CD8-positive, alpha-beta memory T cell (primary cell): ENCODE results near the gene OVCH2. TPM values are rescaled to one million over a fixed set of nuclear protein-coding genes. Genes with fewer than 3 reads are reported as not detected.

Source experiments
- CTCF ChIA-PET: fragments of 350-600 bp; sonication (Branson Sonifier 250); formaldehyde crosslinking; loops from one replicate; lab custom pipeline; 2021; ENCODE audit warnings: antibody characterized with exemption; lab: Charles Lee
- POLR2A ChIA-PET: fragments of 350-600 bp; sonication (Branson Sonifier 250); formaldehyde crosslinking; loops from one replicate; lab custom pipeline; 2021; ENCODE audit warnings: antibody characterized with exemption; lab: Charles Lee
- DNase-seq, 5 donors: peaks; one replicate each; pipeline versions ENCODE4 v3.0.0 to v3.0.0-alpha.2; 2020 to 2022; ENCODE audit warnings: mixed read lengths in 1 of 5
- H3K27ac ChIP-seq: one replicate; pipeline ENCODE4 v1.7.0; 2013; ENCODE audit warnings: low read depth, mild to moderate bottlenecking, low read length, moderate library complexity
- H3K27me3 ChIP-seq: 2 replicates; pipeline ENCODE4 v1.7.0; 2013; ENCODE audit warnings: low read length, mild to moderate bottlenecking; ENCODE audit not compliant: insufficient read depth, poor library complexity, severe bottlenecking
- H3K36me3 ChIP-seq: 2 replicates; pipeline ENCODE4 v1.7.0; 2013; ENCODE audit warnings: mild to moderate bottlenecking, low read length, moderate library complexity; ENCODE audit not compliant: insufficient read depth
- H3K4me1 ChIP-seq: 2 replicates; pipeline ENCODE4 v1.7.0; 2013; ENCODE audit warnings: mild to moderate bottlenecking, low read length, moderate library complexity; ENCODE audit not compliant: insufficient read depth
- H3K4me3 ChIP-seq: 2 replicates; pipeline ENCODE4 v1.7.0; 2013; ENCODE audit warnings: mild to moderate bottlenecking, low read length
- H3K9me3 ChIP-seq: 2 replicates; pipeline ENCODE4 v1.7.0; 2013; ENCODE audit warnings: mild to moderate bottlenecking, low read length
- H3K27ac Mint-ChIP-seq, 8 donors: one replicate each; pipeline ENCODE4 v1.8.0; 2020 to 2021; ENCODE audit warnings: mixed read lengths in 8 of 8, mild to moderate bottlenecking in 6 of 8, inconsistent platforms in 3 of 8, moderate library complexity in 3 of 8
- H3K27me3 Mint-ChIP-seq, 2 donors: one replicate each; pipeline ENCODE4 v1.8.0; 2020 to 2021; ENCODE audit warnings: mixed read lengths in 2 of 2, mild to moderate bottlenecking in 1 of 2, moderate library complexity in 1 of 2
- H3K36me3 Mint-ChIP-seq, 3 donors: one replicate each; pipeline ENCODE4 v1.8.0; 2020 to 2021; ENCODE audit warnings: mixed read lengths in 3 of 3, inconsistent platforms in 1 of 3, mild to moderate bottlenecking in 1 of 3
- H3K4me1 Mint-ChIP-seq, 3 donors: one replicate each; pipeline ENCODE4 v1.8.0; 2020 to 2021; ENCODE audit warnings: mixed read lengths in 3 of 3, inconsistent platforms in 1 of 3, mild to moderate bottlenecking in 1 of 3
- H3K4me3 Mint-ChIP-seq, 7 donors: one replicate each; pipeline ENCODE4 v1.8.0; 2020 to 2021; ENCODE audit warnings: mixed read lengths in 7 of 7, mild to moderate bottlenecking in 6 of 7, moderate library complexity in 4 of 7, inconsistent platforms in 2 of 7
- H3K9me3 Mint-ChIP-seq, 5 donors: one replicate each; pipeline ENCODE4 v1.8.0; 2020 to 2022; ENCODE audit warnings: mixed read lengths in 5 of 5, mild to moderate bottlenecking in 3 of 5, moderate library complexity in 2 of 5, inconsistent platforms in 1 of 5
- polyA plus RNA-seq: library from polyadenylated mRNA; unstranded; fragments of 300-500 nt; fragmentation: Illumina TruSeq; gene quantifications from one replicate; pipeline ENCODE4 v1.2.3, GENCODE V29; 2021
- total RNA-seq, 2 experiments: library from RNA; stranded (reverse); gene quantifications; one replicate each; pipeline ENCODE4 v1.2.3, GENCODE V29; 2021

Gene OVCH2
- total and polyA plus RNA-seq, 3 experiments from 2014 or later, result not detected

- no peaks in the 10 kb centered on the region for H3K27me3 ChIP-seq
- no peak overlapping the region for H3K4me3 ChIP-seq
- POLR2A ChIA-PET, result no interaction called here
- peaks cover 0 to 21% (median 2%) of the 10 kb centered on the region in 3 donors for H3K36me3 Mint-ChIP-seq
- H3K4me3 Mint-ChIP-seq, result no peak overlapping the region
- no peak overlapping the region for H3K27ac Mint-ChIP-seq
- no peaks in the 10 kb centered on the region for H3K36me3 ChIP-seq
- peak in 2 of 5 donors; percentile 17 to 35 for DNase-seq
- no peaks in the 10 kb centered on the region for H3K9me3 Mint-ChIP-seq
- H3K9me3 ChIP-seq, result no peaks in the 10 kb centered on the region
- CTCF ChIA-PET, result interaction anchor here (1.3 to 1.9 kb wide), 3 partner anchors 144 to 329 kb away, joined by 3 to 16 read pairs (median 5); partner anchors contain the start of genes EIF3F and PPFIBP2
- H3K4me1 Mint-ChIP-seq, result no peaks in the 10 kb centered on the region
- no peak overlapping the region for H3K27ac ChIP-seq
- H3K27me3 Mint-ChIP-seq, result peaks cover 0 to 4% of the 10 kb centered on the region in 2 donors
- no peaks in the 10 kb centered on the region for H3K4me1 ChIP-seq
Measured at GRCh38 chr11:7657306-7658025, 48.8 kb downstream of the OVCH2 start.

GRCh38 chr11:7656704-7657103, 49.6 kb downstream of the OVCH2 start:
- peaks cover 0 to 29% (median 2%) of the 10 kb centered on the region in 3 donors for H3K36me3 Mint-ChIP-seq
- H3K9me3 Mint-ChIP-seq, result no peaks in the 10 kb centered on the region
- CTCF ChIA-PET, result interaction anchor here (0.8 to 1.9 kb wide), 4 partner anchors 8 to 330 kb away, joined by 3 to 16 read pairs (median 4); partner anchors contain the start of genes EIF3F and PPFIBP2
- H3K4me1 Mint-ChIP-seq, result no peaks in the 10 kb centered on the region
- no peak overlapping the region for H3K4me3 ChIP-seq
- no peak overlapping the region for H3K4me3 Mint-ChIP-seq
- no peak overlapping the region for H3K27ac ChIP-seq
- no peaks in the 10 kb centered on the region for H3K9me3 ChIP-seq
- no peaks in the 10 kb centered on the region for H3K4me1 ChIP-seq
- no peaks in the 10 kb centered on the region for H3K36me3 ChIP-seq
- no peak overlapping the region for H3K27ac Mint-ChIP-seq
- H3K27me3 Mint-ChIP-seq, result peaks cover 0 to 4% of the 10 kb centered on the region in 2 donors
- DNase-seq, result no peak
- H3K27me3 ChIP-seq, result no peaks in the 10 kb centered on the region
- POLR2A ChIA-PET, result no interaction called here

GRCh38 chr11:7655253-7656217, 50.7 kb downstream of the OVCH2 start:
- Histone ChIP-seq H3K9me3 (no peaks in the 10 kb centered on the region), H3K4me3 (no peak overlapping the region), H3K36me3 (no peaks in the 10 kb centered on the region), H3K27me3 (no peaks in the 10 kb centered on the region), H3K4me1 (no peaks in the 10 kb centered on the region), H3K27ac (no peak overlapping the region)
- ChIA-PET POLR2A (no interaction called here), CTCF (interaction anchor here (0.8 to 1.9 kb wide), 2 partner anchors 10 to 142 kb away, joined by 4 to 16 read pairs; partner anchors contain the start of gene PPFIBP2)
- peaks cover 0 to 4% of the 10 kb centered on the region in 2 donors for H3K27me3 Mint-ChIP-seq
- H3K4me3 Mint-ChIP-seq, result no peak overlapping the region
- H3K36me3 Mint-ChIP-seq, result peaks cover 0 to 40% (median 4%) of the 10 kb centered on the region in 3 donors
- no peak for DNase-seq
- no peaks in the 10 kb centered on the region for H3K4me1 Mint-ChIP-seq
- no peaks in the 10 kb centered on the region for H3K9me3 Mint-ChIP-seq
- no peak overlapping the region for H3K27ac Mint-ChIP-seq

GRCh38 chr11:7654195-7654705, 52.0 kb downstream of the OVCH2 start:
- ChIA-PET CTCF (interaction anchor here (1.0 kb wide), 1 partner anchor 142 kb away, joined by 3 read pairs; no protein-coding TSS in a partner anchor), POLR2A (no interaction called here)
- no peak overlapping the region for H3K4me3 ChIP-seq
- H3K36me3 Mint-ChIP-seq, result peaks cover 0 to 53% (median 11%) of the 10 kb centered on the region in 3 donors
- H3K36me3 ChIP-seq, result no peaks in the 10 kb centered on the region
- H3K4me1 Mint-ChIP-seq, result no peaks in the 10 kb centered on the region
- H3K4me3 Mint-ChIP-seq, result no peak overlapping the region
- no peak for DNase-seq
- no peaks in the 10 kb centered on the region for H3K9me3 ChIP-seq
- no peaks in the 10 kb centered on the region for H3K9me3 Mint-ChIP-seq
- no peak overlapping the region for H3K27ac ChIP-seq
- no peak overlapping the region for H3K27ac Mint-ChIP-seq
- H3K4me1 ChIP-seq, result no peaks in the 10 kb centered on the region
- no peaks in the 10 kb centered on the region for H3K27me3 ChIP-seq
- H3K27me3 Mint-ChIP-seq, result peaks cover 0 to 4% of the 10 kb centered on the region in 2 donors

- Histone ChIP-seq H3K9me3 (no peaks in the 10 kb centered on the region), H3K36me3 (no peaks in the 10 kb centered on the region), H3K4me3 (no peak overlapping the region), H3K4me1 (no peaks in the 10 kb centered on the region), H3K27me3 (no peaks in the 10 kb centered on the region), H3K27ac (no peak overlapping the region)
- POLR2A ChIA-PET, result no interaction called here
- Mint-ChIP-seq H3K27me3 (peaks cover 0 to 1% of the 10 kb centered on the region in 2 donors), H3K9me3 (no peaks in the 10 kb centered on the region), H3K4me1 (no peaks in the 10 kb centered on the region), H3K36me3 (peaks cover 0 to 65% (median 11%) of the 10 kb centered on the region in 3 donors), H3K27ac (no peak overlapping the region), H3K4me3 (no peak overlapping the region)
- DNase-seq, result no peak
- CTCF ChIA-PET, result interaction anchor here (1.1 kb wide), 1 partner anchor 9 kb away, joined by 3 read pairs; no protein-coding TSS in a partner anchor
Measured at GRCh38 chr11:7651700-7652099, 54.6 kb downstream of the OVCH2 start.

- DNase-seq, result no peak
- Mint-ChIP-seq H3K9me3 (no peaks in the 10 kb centered on the region), H3K4me1 (no peaks in the 10 kb centered on the region), H3K4me3 (no peak overlapping the region), H3K27me3 (peaks cover 0 to 1% of the 10 kb centered on the region in 2 donors), H3K36me3 (peaks cover 0 to 65% (median 11%) of the 10 kb centered on the region in 3 donors), H3K27ac (no peak overlapping the region)
- Histone ChIP-seq H3K36me3 (no peaks in the 10 kb centered on the region), H3K27ac (no peak overlapping the region), H3K4me3 (no peak overlapping the region), H3K27me3 (no peaks in the 10 kb centered on the region), H3K9me3 (no peaks in the 10 kb centered on the region), H3K4me1 (no peaks in the 10 kb centered on the region)
- CTCF ChIA-PET, result interaction anchor here (1.1 kb wide), 1 partner anchor 8 kb away, joined by 3 read pairs; no protein-coding TSS in a partner anchor
- POLR2A ChIA-PET, result no interaction called here
Measured at GRCh38 chr11:7651140-7651551, 55.1 kb downstream of the OVCH2 start.

GRCh38 chr11:7648264-7648663, 58.0 kb downstream of the OVCH2 start:
- H3K27me3 Mint-ChIP-seq, result no peaks in the 10 kb centered on the region
- CTCF ChIA-PET, result interaction anchor here (1.3 kb wide), 1 partner anchor 18 kb away, joined by 5 read pairs; no protein-coding TSS in a partner anchor
- Histone ChIP-seq H3K36me3 (no peaks in the 10 kb centered on the region), H3K4me1 (no peaks in the 10 kb centered on the region), H3K9me3 (no peaks in the 10 kb centered on the region), H3K27ac (no peak overlapping the region), H3K27me3 (no peaks in the 10 kb centered on the region), H3K4me3 (no peak overlapping the region)
- H3K36me3 Mint-ChIP-seq, result peaks cover 0 to 62% (median 11%) of the 10 kb centered on the region in 3 donors
- H3K4me1 Mint-ChIP-seq, result no peaks in the 10 kb centered on the region
- POLR2A ChIA-PET, result no interaction called here
- DNase-seq, result no peak
- no peaks in the 10 kb centered on the region for H3K9me3 Mint-ChIP-seq
- H3K4me3 Mint-ChIP-seq, result no peak overlapping the region
- H3K27ac Mint-ChIP-seq, result no peak overlapping the region
